Loucy (cell line): ENCODE results near the gene PHKB.

Experiments used
- H2AFZ ChIP-seq: fragments of 200-600 bp; sonication (generic); 2 replicates; pipeline ENCODE4 v1.6.0; 2016; ENCODE audit warnings: antibody characterized with exemption, mild to moderate bottlenecking, low read length, moderate library complexity
- H3F3A ChIP-seq: fragments of 200-600 bp; 2 replicates; pipeline ENCODE4 v1.6.0; 2016; ENCODE audit warnings: antibody characterized with exemption, low read depth, mild to moderate bottlenecking
- H3K27me3 ChIP-seq: fragments of 200-600 bp; sonication (generic); 2 replicates; pipeline ENCODE4 v1.6.1; 2014; ENCODE audit warnings: low read length, mild to moderate bottlenecking; ENCODE audit not compliant: insufficient read depth, poor library complexity, severe bottlenecking
- H3K36me3 ChIP-seq: fragments of 200-600 bp; sonication (generic); 2 replicates; pipeline ENCODE4 v1.6.1; 2016; ENCODE audit warnings: low read length; ENCODE audit not compliant: insufficient read depth
- H3K4me1 ChIP-seq: fragments of 200-600 bp; sonication (generic); 2 replicates; pipeline ENCODE4 v1.5.1; 2014; ENCODE audit warnings: low read length, mild to moderate bottlenecking; ENCODE audit not compliant: insufficient read depth, poor library complexity, severe bottlenecking
- H3K4me2 ChIP-seq: fragments of 200-600 bp; sonication (generic); 2 replicates; pipeline ENCODE4 v1.6.0; 2014; ENCODE audit warnings: antibody characterized with exemption, low read length, low read depth, mild to moderate bottlenecking; ENCODE audit not compliant: poor library complexity, severe bottlenecking
- H3K4me3 ChIP-seq: fragments of 200-600 bp; sonication (generic); 2 replicates; pipeline ENCODE4 v1.5.1; 2014; ENCODE audit warnings: low read length, mild to moderate bottlenecking, mixed read lengths; ENCODE audit not compliant: poor library complexity, severe bottlenecking
- H3K79me2 ChIP-seq: fragments of 200-600 bp; sonication (generic); 2 replicates; pipeline ENCODE4 v1.6.1; 2014; ENCODE audit warnings: low read length; ENCODE audit not compliant: insufficient read depth
- H3K9ac ChIP-seq: fragments of 200-600 bp; sonication (generic); 2 replicates; pipeline ENCODE4 v1.6.0; 2014; ENCODE audit warnings: mild to moderate bottlenecking, low read depth, low read length, moderate library complexity; ENCODE audit not compliant: poor library complexity, severe bottlenecking
- H3K9me2 ChIP-seq: fragments of 200-600 bp; sonication (generic); replicated peaks from 2 replicates; pipeline ENCODE4 v1.6.1; 2016; ENCODE audit warnings: low read depth, low read length, mixed read lengths
- H3K9me3 ChIP-seq: fragments of 200-600 bp; sonication (generic); 2 replicates; pipeline ENCODE4 v1.6.1; 2014; ENCODE audit warnings: mild to moderate bottlenecking, antibody characterized with exemption, low read length, low read depth; ENCODE audit not compliant: insufficient read depth
- H4K20me1 ChIP-seq: fragments of 200-600 bp; sonication (generic); 2 replicates; pipeline ENCODE4 v1.6.0; 2014; ENCODE audit warnings: antibody characterized with exemption, low read length, mild to moderate bottlenecking; ENCODE audit not compliant: insufficient read depth, poor library complexity, severe bottlenecking
- CTCF ChIP-seq: fragments of 200-600 bp; sonication (generic); conservative IDR thresholded peaks from 2 replicates; pipeline ENCODE4 v1.5.1; 2014; ENCODE audit warnings: mild to moderate bottlenecking, antibody characterized with exemption, low read length
- EZH2phosphoT487 ChIP-seq: fragments of 200-600 bp; IDR thresholded peaks from 2 replicates; pipeline ENCODE4 v1.6.1; 2018; ENCODE audit warnings: antibody characterized with exemption, mild to moderate bottlenecking, moderate library complexity, borderline replicate concordance

The PHKB gene

GRCh38 chr16:47732122-47732521 lies 271.0 kb downstream of the PHKB start:
- H3K4me1 ChIP-seq: no peaks in the 10 kb centered on the region
- H3K27me3 ChIP-seq: no peaks in the 10 kb centered on the region
- no peaks in the 10 kb centered on the region for H3K9me2 ChIP-seq
- no peak overlapping the region for H3K9ac ChIP-seq
- H4K20me1 ChIP-seq: no peaks in the 10 kb centered on the region
- H2AFZ ChIP-seq: no peak overlapping the region
- H3K9me3 ChIP-seq: no peaks in the 10 kb centered on the region
- H3K4me3 ChIP-seq: no peak overlapping the region
- no peaks in the 10 kb centered on the region for H3K79me2 ChIP-seq
- no peak for TF ChIP-seq EZH2phosphoT487
- TF ChIP-seq CTCF: no peak
- H3K4me2 ChIP-seq: no peak overlapping the region
- no peaks in the 10 kb centered on the region for H3K36me3 ChIP-seq
- H3F3A ChIP-seq: no peaks in the 10 kb centered on the region

- Histone ChIP-seq H3K4me3 (no peak overlapping the region), H3K9me2 (no peaks in the 10 kb centered on the region), H3K36me3 (no peaks in the 10 kb centered on the region), H3K9ac (no peak overlapping the region), H2AFZ (no peak overlapping the region), H3K9me3 (no peaks in the 10 kb centered on the region), H3K27me3 (no peaks in the 10 kb centered on the region), H3F3A (no peaks in the 10 kb centered on the region), H3K4me1 (no peaks in the 10 kb centered on the region), H3K4me2 (no peak overlapping the region), H4K20me1 (no peaks in the 10 kb centered on the region), H3K79me2 (no peaks in the 10 kb centered on the region)
- TF ChIP-seq EZH2phosphoT487 (no peak), CTCF (no peak)
Observed at GRCh38 chr16:47732523-47733111, 271.5 kb downstream of the PHKB start.

- H3K27me3 ChIP-seq: no peaks in the 10 kb centered on the region
- no peak overlapping the region for H3K4me2 ChIP-seq
- no peak overlapping the region for H2AFZ ChIP-seq
- TF ChIP-seq EZH2phosphoT487: no peak
- TF ChIP-seq CTCF: no peak
- H3K9me2 ChIP-seq: no peaks in the 10 kb centered on the region
- no peaks in the 10 kb centered on the region for H4K20me1 ChIP-seq
- no peaks in the 10 kb centered on the region for H3K9me3 ChIP-seq
- H3K9ac ChIP-seq: no peak overlapping the region
- H3K79me2 ChIP-seq: no peaks in the 10 kb centered on the region
- H3F3A ChIP-seq: no peaks in the 10 kb centered on the region
- H3K36me3 ChIP-seq: no peaks in the 10 kb centered on the region
- no peak overlapping the region for H3K4me3 ChIP-seq
- no peaks in the 10 kb centered on the region for H3K4me1 ChIP-seq
Observed at GRCh38 chr16:47734081-47734857, 273.1 kb downstream of the PHKB start.
